Measurements from ENCODE around the gene RCAN3.

RCAN3 gene

DNA sequence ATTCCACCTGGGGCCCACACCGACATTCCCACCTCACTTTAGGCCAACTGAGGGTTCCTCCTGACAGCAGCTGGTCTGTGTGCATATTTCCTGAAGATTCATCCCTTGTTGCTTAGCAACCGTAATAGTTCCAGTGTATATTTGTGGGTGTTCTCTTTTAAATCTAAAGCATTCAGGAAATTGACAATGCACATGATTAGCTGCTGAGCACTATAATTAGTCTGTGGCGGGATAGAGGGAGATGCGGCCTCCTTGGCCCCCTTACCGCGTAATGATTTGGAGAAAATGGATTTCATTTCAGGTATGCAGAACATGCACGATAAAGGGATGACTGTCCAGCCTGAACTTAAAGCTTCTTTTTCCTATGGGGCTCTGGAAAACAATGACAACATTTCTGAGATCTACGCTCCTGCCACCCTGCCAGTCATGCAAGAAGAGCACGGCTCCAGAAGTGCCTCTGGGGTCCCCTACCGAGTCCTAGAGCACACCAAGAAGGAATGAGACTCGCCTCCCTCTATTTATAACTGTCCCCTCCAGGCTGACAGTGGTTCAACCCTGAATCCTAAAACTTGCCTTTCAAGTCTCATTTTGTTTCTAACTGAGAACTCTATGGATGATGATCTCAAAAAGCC, 33.8 kb upstream of the RCAN3 start:
- H3K4me1 ChIP-seq (ENCODE audit: control insufficient read depth, insufficient read depth, low read length): peaks cover 12% of the 10 kb centered on the region
- no peaks in the 10 kb centered on the region for H3K9me3 ChIP-seq (ENCODE audit: control insufficient read depth, low read length)
- H3K27me3 ChIP-seq (ENCODE audit: control insufficient read depth, insufficient read depth, low read length, poor library complexity, severe bottlenecking): no peaks in the 10 kb centered on the region
- no peaks in the 10 kb centered on the region for H3K36me3 ChIP-seq (ENCODE audit: control insufficient read depth, insufficient read depth, low read length)
- 90% methylated on average over 11 of the region's 11 CpGs for WGBS, 2 experiments
- no peak overlapping the region for H3K27ac ChIP-seq (ENCODE audit: insufficient read depth, low read depth, low read length, poor library complexity, severe bottlenecking)
- H3K4me3 ChIP-seq (ENCODE audit: insufficient read depth, low read depth, low read length): no peak overlapping the region

DNA sequence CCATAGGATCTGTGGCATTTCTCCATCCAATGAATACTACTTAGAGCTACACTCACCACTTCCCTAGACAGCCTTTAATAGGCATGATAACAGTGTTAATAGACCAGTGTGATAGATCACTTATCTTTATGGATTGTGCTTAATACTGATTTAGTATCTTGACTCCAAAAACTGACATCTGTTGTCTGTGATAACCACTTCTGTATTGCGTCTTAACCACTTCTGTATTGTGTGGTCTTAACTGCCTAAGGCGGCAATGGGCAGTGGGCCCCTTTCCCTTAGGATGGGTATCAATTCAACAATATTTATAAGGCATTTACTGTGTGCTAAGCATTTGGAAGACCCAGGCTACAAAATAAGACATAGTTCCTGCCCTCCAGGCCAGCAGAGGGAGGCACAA, 32.0 kb upstream of the RCAN3 start:
- no peaks in the 10 kb centered on the region for H3K36me3 ChIP-seq (ENCODE audit: control insufficient read depth, insufficient read depth, low read length)

DNA sequence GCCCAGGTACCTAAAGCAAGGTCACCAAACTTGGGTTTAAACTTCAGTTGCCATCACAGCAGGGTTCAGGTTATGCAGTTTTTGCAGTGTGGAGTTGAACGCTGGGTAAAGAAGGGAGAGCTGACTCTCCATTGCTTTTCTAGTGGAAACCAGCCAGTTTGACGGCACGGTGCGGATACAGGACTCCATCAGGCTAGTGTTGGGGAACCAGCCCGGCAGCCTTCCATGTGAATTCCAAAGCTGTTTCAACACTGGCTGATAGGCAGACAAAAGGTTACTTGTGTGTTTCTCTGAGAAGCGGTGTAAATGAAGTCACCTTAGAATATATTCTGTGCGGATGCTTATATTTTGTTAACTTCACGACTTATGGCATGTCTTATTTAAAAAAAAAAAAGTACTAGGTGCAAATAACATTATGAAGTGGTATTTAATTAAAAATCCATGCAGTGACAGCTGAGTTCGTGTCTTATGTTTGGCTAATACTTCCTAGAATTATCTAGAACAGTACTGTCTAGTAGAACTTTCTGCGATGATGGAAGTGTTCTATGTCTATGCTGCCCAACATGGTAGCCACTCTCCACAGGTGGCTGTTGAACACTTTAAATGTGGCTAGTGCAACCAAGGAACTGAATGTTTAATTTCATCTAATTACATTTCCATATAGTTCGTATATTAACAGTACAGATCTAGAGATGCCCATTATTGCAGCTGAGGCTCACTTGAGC, 29.9 kb upstream of the RCAN3 start:
- Histone ChIP-seq H3K27ac (ENCODE audit: insufficient read depth, low read depth, low read length, poor library complexity, severe bottlenecking) (no peak overlapping the region), H3K27me3 (ENCODE audit: control insufficient read depth, insufficient read depth, low read length, poor library complexity, severe bottlenecking) (no peaks in the 10 kb centered on the region), H3K4me1 (ENCODE audit: control insufficient read depth, insufficient read depth, low read length) (no peaks in the 10 kb centered on the region), H3K9me3 (ENCODE audit: control insufficient read depth, low read length) (no peaks in the 10 kb centered on the region), H3K36me3 (ENCODE audit: control insufficient read depth, insufficient read depth, low read length) (no peaks in the 10 kb centered on the region), H3K4me3 (ENCODE audit: insufficient read depth, low read depth, low read length) (no peak overlapping the region)
- 92 to 94% methylated on average over 11 of the region's 11 CpGs for WGBS, 2 experiments

More for the DNA sequence above, 32.0 kb upstream of the RCAN3 start:
- 91 to 100% methylated on average over 2 of the region's 2 CpGs for WGBS, 2 experiments
- Histone ChIP-seq H3K27ac (ENCODE audit: insufficient read depth, low read depth, low read length, poor library complexity, severe bottlenecking) (no peak overlapping the region), H3K4me1 (ENCODE audit: control insufficient read depth, insufficient read depth, low read length) (no peaks in the 10 kb centered on the region), H3K9me3 (ENCODE audit: control insufficient read depth, low read length) (no peaks in the 10 kb centered on the region), H3K4me3 (ENCODE audit: insufficient read depth, low read depth, low read length) (no peak overlapping the region), H3K27me3 (ENCODE audit: control insufficient read depth, insufficient read depth, low read length, poor library complexity, severe bottlenecking) (no peaks in the 10 kb centered on the region)

DNA sequence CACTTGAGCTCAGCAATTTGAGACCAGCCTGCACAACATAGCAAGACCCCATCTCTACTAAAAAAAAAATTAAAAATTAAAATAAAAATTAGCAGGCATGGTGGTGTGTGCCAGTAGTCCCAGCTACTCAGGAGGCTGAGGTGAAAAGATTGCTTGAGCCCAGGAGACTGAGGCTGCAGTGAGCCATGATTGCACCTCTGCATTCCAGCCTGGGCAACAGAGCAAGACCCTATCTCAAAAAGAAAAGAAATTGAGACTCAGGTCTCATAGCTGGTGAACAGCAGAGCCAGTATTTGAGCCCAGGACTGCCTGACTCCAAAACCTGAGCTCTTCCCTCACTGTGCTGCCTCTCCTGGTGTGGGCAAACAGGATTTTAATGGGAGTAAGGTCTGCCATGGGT, 28.4 kb upstream of the RCAN3 start:
- H3K36me3 ChIP-seq (ENCODE audit: control insufficient read depth, insufficient read depth, low read length): no peaks in the 10 kb centered on the region
- no peaks in the 10 kb centered on the region for H3K4me1 ChIP-seq (ENCODE audit: control insufficient read depth, insufficient read depth, low read length)
- no peaks in the 10 kb centered on the region for H3K27me3 ChIP-seq (ENCODE audit: control insufficient read depth, insufficient read depth, low read length, poor library complexity, severe bottlenecking)
- no peaks in the 10 kb centered on the region for H3K9me3 ChIP-seq (ENCODE audit: control insufficient read depth, low read length)
- H3K4me3 ChIP-seq (ENCODE audit: insufficient read depth, low read depth, low read length): no peak overlapping the region
- no peak overlapping the region for H3K27ac ChIP-seq (ENCODE audit: insufficient read depth, low read depth, low read length, poor library complexity, severe bottlenecking)

DNA sequence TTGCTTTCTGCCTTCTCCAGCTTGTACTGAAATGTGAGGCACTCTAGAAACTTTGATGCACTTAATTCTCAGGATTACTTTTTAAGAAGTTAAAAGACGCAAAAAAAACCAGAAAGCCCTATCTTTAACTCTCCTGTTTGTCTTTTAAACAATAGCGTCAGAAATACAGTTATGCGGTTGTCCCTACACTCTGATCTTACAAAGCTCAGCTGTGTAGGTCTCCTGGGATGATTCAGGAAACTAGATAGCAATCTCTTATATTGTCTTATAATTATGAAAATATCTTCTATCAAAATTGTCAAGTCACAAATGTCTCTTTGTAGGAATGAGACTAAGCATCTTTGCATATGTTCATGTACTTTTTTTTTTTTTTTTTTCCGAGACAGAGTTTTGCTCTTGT, 26.9 kb upstream of the RCAN3 start:
- no peaks in the 10 kb centered on the region for H3K36me3 ChIP-seq (ENCODE audit: control insufficient read depth, insufficient read depth, low read length)
- WGBS, 2 experiments: 91 to 98% methylated on average over 4 of the region's 4 CpGs
- no peaks in the 10 kb centered on the region for H3K4me1 ChIP-seq (ENCODE audit: control insufficient read depth, insufficient read depth, low read length)

DNA sequence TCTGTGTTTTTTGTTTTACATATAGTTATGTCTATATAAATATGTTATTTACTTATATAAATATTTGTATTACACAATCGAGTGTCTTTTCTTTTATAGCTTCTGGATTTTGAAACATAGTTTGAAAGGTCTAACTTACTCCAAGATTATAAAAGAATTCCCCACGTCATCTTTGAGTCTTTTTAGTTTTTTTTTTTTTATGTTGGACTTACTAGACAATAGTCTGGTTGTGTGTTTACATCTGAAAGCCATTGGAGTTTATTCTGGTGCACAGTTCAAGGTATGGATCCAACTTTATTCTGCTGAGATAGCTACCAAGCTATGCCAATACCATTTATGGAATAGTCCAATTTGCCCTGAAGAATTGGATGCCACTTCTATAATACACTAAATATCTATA, 26.1 kb upstream of the RCAN3 start:
- Histone ChIP-seq H3K9me3 (ENCODE audit: control insufficient read depth, low read length) (no peaks in the 10 kb centered on the region), H3K4me1 (ENCODE audit: control insufficient read depth, insufficient read depth, low read length) (no peaks in the 10 kb centered on the region), H3K4me3 (ENCODE audit: insufficient read depth, low read depth, low read length) (no peak overlapping the region), H3K27ac (ENCODE audit: insufficient read depth, low read depth, low read length, poor library complexity, severe bottlenecking) (no peak overlapping the region), H3K27me3 (ENCODE audit: control insufficient read depth, insufficient read depth, low read length, poor library complexity, severe bottlenecking) (no peaks in the 10 kb centered on the region), H3K36me3 (ENCODE audit: control insufficient read depth, insufficient read depth, low read length) (no peaks in the 10 kb centered on the region)
- 100% methylated on average over 1 of the region's 2 CpGs for WGBS, 2 experiments

More for the DNA sequence above, 26.9 kb upstream of the RCAN3 start:
- Histone ChIP-seq H3K27me3 (ENCODE audit: control insufficient read depth, insufficient read depth, low read length, poor library complexity, severe bottlenecking) (no peaks in the 10 kb centered on the region), H3K9me3 (ENCODE audit: control insufficient read depth, low read length) (no peaks in the 10 kb centered on the region), H3K4me3 (ENCODE audit: insufficient read depth, low read depth, low read length) (no peak overlapping the region), H3K27ac (ENCODE audit: insufficient read depth, low read depth, low read length, poor library complexity, severe bottlenecking) (no peak overlapping the region)

DNA sequence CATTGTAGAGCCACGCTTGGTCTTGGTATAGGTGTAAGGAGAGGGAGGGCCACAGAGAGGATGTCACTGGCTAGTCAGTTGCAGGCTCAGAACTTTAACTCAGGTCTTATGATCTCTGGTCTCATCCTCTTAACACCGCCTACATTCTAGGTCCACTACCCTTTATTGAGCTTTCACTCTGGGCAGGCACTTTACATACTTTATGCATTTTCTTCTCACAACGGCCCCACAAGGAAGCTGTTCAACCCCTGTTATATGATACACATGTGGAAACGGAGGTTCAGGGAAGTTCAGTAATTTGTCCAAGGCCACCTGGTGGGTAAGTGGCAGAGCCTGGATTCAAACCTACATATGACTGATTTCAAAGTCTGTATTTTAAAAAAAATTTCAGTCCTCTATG, 25.3 kb upstream of the RCAN3 start:
- no peaks in the 10 kb centered on the region for H3K27me3 ChIP-seq (ENCODE audit: control insufficient read depth, insufficient read depth, low read length, poor library complexity, severe bottlenecking)
- H3K36me3 ChIP-seq (ENCODE audit: control insufficient read depth, insufficient read depth, low read length): no peaks in the 10 kb centered on the region
- 84 to 93% methylated on average over 4 of the region's 4 CpGs for WGBS, 2 experiments
- H3K27ac ChIP-seq (ENCODE audit: insufficient read depth, low read depth, low read length, poor library complexity, severe bottlenecking): no peak overlapping the region
- no peaks in the 10 kb centered on the region for H3K9me3 ChIP-seq (ENCODE audit: control insufficient read depth, low read length)
- no peaks in the 10 kb centered on the region for H3K4me1 ChIP-seq (ENCODE audit: control insufficient read depth, insufficient read depth, low read length)
- H3K4me3 ChIP-seq (ENCODE audit: insufficient read depth, low read depth, low read length): no peak overlapping the region

DNA sequence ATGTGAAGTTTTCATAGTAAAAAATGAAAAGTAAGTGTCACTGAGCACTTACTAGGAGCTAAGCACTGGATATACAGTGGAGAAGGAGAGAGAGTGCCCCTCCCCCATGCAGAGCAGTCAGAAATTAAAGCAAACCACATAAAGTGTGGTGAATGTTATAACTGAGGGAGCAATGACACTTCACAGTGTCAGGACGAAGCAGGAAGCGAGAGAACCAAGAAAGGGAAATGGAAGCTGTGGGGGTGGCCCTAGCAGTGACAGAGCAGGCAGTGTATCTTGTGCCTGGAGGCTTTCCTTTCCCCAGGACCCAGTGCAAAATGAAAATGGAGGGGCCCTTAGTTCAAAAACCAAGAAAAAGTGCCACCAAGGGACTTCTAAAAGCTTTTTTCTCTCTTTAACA, 21.5 kb upstream of the RCAN3 start:
- Histone ChIP-seq H3K4me3 (ENCODE audit: insufficient read depth, low read depth, low read length) (no peak overlapping the region), H3K9me3 (ENCODE audit: control insufficient read depth, low read length) (no peaks in the 10 kb centered on the region), H3K27ac (ENCODE audit: insufficient read depth, low read depth, low read length, poor library complexity, severe bottlenecking) (no peak overlapping the region), H3K36me3 (ENCODE audit: control insufficient read depth, insufficient read depth, low read length) (no peaks in the 10 kb centered on the region), H3K27me3 (ENCODE audit: control insufficient read depth, insufficient read depth, low read length, poor library complexity, severe bottlenecking) (no peaks in the 10 kb centered on the region), H3K4me1 (ENCODE audit: control insufficient read depth, insufficient read depth, low read length) (no peaks in the 10 kb centered on the region)
- 78 to 80% methylated on average over 2 of the region's 2 CpGs for WGBS, 2 experiments

DNA sequence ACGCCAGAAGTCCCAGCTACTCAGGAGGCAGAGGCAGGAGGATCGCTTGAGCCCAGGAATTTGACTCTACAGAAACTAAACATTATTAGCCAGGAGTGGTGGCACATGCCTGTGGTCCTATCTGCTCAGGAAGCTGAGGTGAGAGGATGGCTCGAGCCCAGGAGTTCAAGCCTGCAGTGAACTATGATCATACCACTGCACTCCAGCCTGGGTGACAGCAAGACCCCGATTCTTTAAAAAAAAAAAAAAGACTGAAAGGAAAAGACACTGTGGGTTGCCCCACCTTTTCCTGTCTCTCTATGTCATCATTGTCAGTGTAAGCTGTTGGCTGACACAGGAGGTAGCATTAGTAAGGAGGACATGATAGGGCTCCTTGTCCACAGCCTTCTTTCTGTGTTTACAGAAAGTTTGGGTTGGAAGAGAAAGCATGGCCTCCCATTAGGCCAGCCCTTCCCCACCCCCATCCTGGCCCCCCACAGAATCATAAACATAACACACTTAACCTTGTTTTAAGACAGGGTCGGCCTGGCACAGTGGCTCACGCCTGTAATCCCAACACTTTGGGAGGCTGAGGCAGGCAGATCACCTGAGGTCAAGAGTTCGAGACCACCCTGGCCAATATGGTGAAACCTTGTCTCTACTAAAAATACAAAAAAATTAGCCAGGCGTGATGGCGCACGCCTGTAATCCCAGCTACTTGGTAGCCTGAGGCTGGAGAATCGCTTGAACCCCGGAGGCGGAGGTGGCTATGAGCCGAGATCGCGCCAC, 20.6 kb upstream of the RCAN3 start:
- Histone ChIP-seq H3K4me1 (ENCODE audit: control insufficient read depth, insufficient read depth, low read length) (no peaks in the 10 kb centered on the region), H3K9me3 (ENCODE audit: control insufficient read depth, low read length) (no peaks in the 10 kb centered on the region), H3K36me3 (ENCODE audit: control insufficient read depth, insufficient read depth, low read length) (no peaks in the 10 kb centered on the region), H3K27me3 (ENCODE audit: control insufficient read depth, insufficient read depth, low read length, poor library complexity, severe bottlenecking) (no peaks in the 10 kb centered on the region), H3K27ac (ENCODE audit: insufficient read depth, low read depth, low read length, poor library complexity, severe bottlenecking) (no peak overlapping the region), H3K4me3 (ENCODE audit: insufficient read depth, low read depth, low read length) (no peak overlapping the region)
- 91 to 93% methylated on average over 16 of the region's 16 CpGs for WGBS, 2 experiments

DNA sequence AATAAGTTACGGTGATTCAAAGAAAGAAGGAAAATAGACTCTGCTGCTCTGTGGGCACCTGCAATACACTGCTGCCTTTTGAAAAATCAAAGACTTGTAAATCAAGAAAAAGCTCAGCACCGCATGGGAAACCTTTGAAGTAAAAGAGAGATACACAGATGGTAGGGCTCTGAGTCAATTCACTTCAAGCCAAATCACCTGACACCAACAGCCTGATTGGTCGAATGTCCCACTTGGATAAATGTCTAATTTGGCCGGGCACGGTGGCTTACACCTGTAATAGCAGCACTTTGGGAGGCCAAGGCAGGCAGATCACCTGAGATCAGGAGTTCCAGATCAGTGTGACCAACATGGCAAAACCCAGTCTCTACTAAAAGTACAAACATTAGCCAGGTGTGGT, 19.2 kb upstream of the RCAN3 start:
- Histone ChIP-seq H3K9me3 (ENCODE audit: control insufficient read depth, low read length) (no peaks in the 10 kb centered on the region), H3K27me3 (ENCODE audit: control insufficient read depth, insufficient read depth, low read length, poor library complexity, severe bottlenecking) (no peaks in the 10 kb centered on the region), H3K4me1 (ENCODE audit: control insufficient read depth, insufficient read depth, low read length) (no peaks in the 10 kb centered on the region), H3K27ac (ENCODE audit: insufficient read depth, low read depth, low read length, poor library complexity, severe bottlenecking) (no peak overlapping the region), H3K4me3 (ENCODE audit: insufficient read depth, low read depth, low read length) (no peak overlapping the region), H3K36me3 (ENCODE audit: control insufficient read depth, insufficient read depth, low read length) (no peaks in the 10 kb centered on the region)
- WGBS, 2 experiments: 92 to 93% methylated on average over 5 of the region's 5 CpGs
